HepG2 (cell line): ENCODE data around the gene JUND. TPM values are rescaled to one million over a fixed set of nuclear protein-coding genes. Genes with fewer than 3 reads are reported as not detected.

Source experiments
- BCL6 ChIP-seq: IDR thresholded peaks from 2 replicates; pipeline ENCODE4 v1.6.1; 2016; ENCODE audit warnings: missing genetic modification reagents, missing compliant biosample characterization
- BRD4 ChIP-seq: sonication (generic); formaldehyde crosslinking; IDR thresholded peaks from 2 replicates; pipeline ENCODE4 v1.4.0; 2020; ENCODE audit warnings: missing genetic modification reagents
- CBX5 ChIP-seq: sonication (generic); formaldehyde crosslinking; IDR thresholded peaks from 2 replicates; pipeline ENCODE4 v1.4.0; 2020; ENCODE audit warnings: missing genetic modification reagents, borderline replicate concordance
- CENPX ChIP-seq: sonication (generic); formaldehyde crosslinking; IDR thresholded peaks from 2 replicates; pipeline ENCODE4 v1.9.0; 2021; ENCODE audit warnings: mild to moderate bottlenecking, missing genetic modification reagents, moderate library complexity
- FLYWCH1 ChIP-seq: sonication (generic); formaldehyde crosslinking; IDR thresholded peaks from 2 replicates; pipeline ENCODE4 v1.8.1; 2023; ENCODE audit warnings: mild to moderate bottlenecking, missing genetic modification reagents
- FOXO4 ChIP-seq: sonication (generic); formaldehyde crosslinking; conservative IDR thresholded peaks from 2 replicates; pipeline ENCODE4 v1.8.1; 2023; ENCODE audit warnings: missing genetic modification reagents
- IRX3 ChIP-seq: sonication (generic); formaldehyde crosslinking; IDR thresholded peaks from 2 replicates; pipeline ENCODE4 v1.8.1; 2023; ENCODE audit warnings: mild to moderate bottlenecking, low read depth, missing genetic modification reagents, borderline replicate concordance
- MXD1 ChIP-seq: sonication (generic); formaldehyde crosslinking; IDR thresholded peaks from 2 replicates; pipeline ENCODE4 v1.4.0; 2020; ENCODE audit warnings: mild to moderate bottlenecking, missing genetic modification reagents
- PLSCR1 ChIP-seq: sonication (generic); formaldehyde crosslinking; IDR thresholded peaks from 2 replicates; pipeline ENCODE4 v1.5.0; 2020; ENCODE audit warnings: missing genetic modification reagents, mild to moderate bottlenecking, borderline replicate concordance
- SUZ12 ChIP-seq: fragments of 150-350 bp; IDR thresholded peaks from 2 replicates; pipeline ENCODE4 v1.6.1; 2014; ENCODE audit warnings: low read depth, low read length
- TBX2 ChIP-seq: sonication (generic); formaldehyde crosslinking; IDR thresholded peaks from 2 replicates; pipeline ENCODE4 v1.5.0; 2020; ENCODE audit warnings: missing genetic modification reagents, mild to moderate bottlenecking, borderline replicate concordance
- WIZ ChIP-seq: sonication (generic); formaldehyde crosslinking; IDR thresholded peaks from 2 replicates; pipeline ENCODE4 v1.5.1; 2020; ENCODE audit warnings: mild to moderate bottlenecking, missing genetic modification reagents
- ZBTB43 ChIP-seq: sonication (generic); formaldehyde crosslinking; conservative IDR thresholded peaks from 2 replicates; pipeline ENCODE4 v1.4.0; 2020; ENCODE audit warnings: missing genetic modification reagents
- ZEB1 ChIP-seq: IDR thresholded peaks from 2 replicates; pipeline ENCODE4 v1.6.1; 2012; ENCODE audit warnings: mild to moderate bottlenecking, low read depth, inconsistent platforms; ENCODE audit not compliant: insufficient replicate concordance
- ZFP37 ChIP-seq: sonication (generic); formaldehyde crosslinking; IDR thresholded peaks from 2 replicates; pipeline ENCODE4 v1.4.0; 2020; ENCODE audit warnings: missing genetic modification reagents, borderline replicate concordance
- ZNF20 ChIP-seq: sonication (generic); formaldehyde crosslinking; IDR thresholded peaks from 2 replicates; pipeline ENCODE4 v1.4.0; 2020; ENCODE audit warnings: mild to moderate bottlenecking, moderate library complexity, missing genetic modification reagents
- ZNF280D ChIP-seq: sonication (generic); formaldehyde crosslinking; IDR thresholded peaks from 2 replicates; pipeline ENCODE4 v1.5.1; 2020; ENCODE audit warnings: mild to moderate bottlenecking, missing genetic modification reagents
- ZNF619 ChIP-seq: sonication (generic); formaldehyde crosslinking; IDR thresholded peaks from 2 replicates; pipeline ENCODE4 v1.4.0; 2020; ENCODE audit warnings: mild to moderate bottlenecking, missing genetic modification reagents
- ZNF737 ChIP-seq: sonication (generic); formaldehyde crosslinking; IDR thresholded peaks from 2 replicates; pipeline ENCODE4 v1.5.0; 2020; ENCODE audit warnings: missing genetic modification reagents, mild to moderate bottlenecking, borderline replicate concordance
- ZNF780A ChIP-seq: sonication (generic); formaldehyde crosslinking; IDR thresholded peaks from 2 replicates; pipeline ENCODE4 v1.8.0; 2022; ENCODE audit warnings: mild to moderate bottlenecking, missing genetic modification reagents, moderate library complexity
- ZSCAN22 ChIP-seq: sonication (generic); formaldehyde crosslinking; IDR thresholded peaks from 2 replicates; pipeline ENCODE4 v1.4.0; 2020; ENCODE audit warnings: mild to moderate bottlenecking, missing genetic modification reagents
- polyA plus RNA-seq, 8 experiments: library from polyadenylated mRNA; depleted of rRNA in 3 of 8; stranded (reverse) in 7 of 8; unstranded in 1 of 8; fragments of >200 nt; fragmentation: Illumina TruSeq in 4 of 8; extraction: Trizol in 4 of 8; gene quantifications; 2 replicates each; pipeline versions ENCODE4 v1.2.1 to v1.2.3, GENCODE V29; 2011 to 2016; ENCODE audit warnings: low read depth in 4 of 8, missing spikeins in 1 of 8, mixed read lengths in 1 of 8; ENCODE audit not compliant: insufficient read depth in 1 of 8
- total RNA-seq, 5 experiments: library from RNA; depleted of rRNA; stranded (reverse); fragments of >200 nt; fragmentation: Illumina TruSeq; extraction: Trizol; gene quantifications; 2 replicates each; pipeline ENCODE4 v1.2.3, GENCODE V29; 2016; ENCODE audit warnings: low read depth in 1 of 5
- TF ChIP-seq, protein P1 (sequence below): sonication (generic); formaldehyde crosslinking; IDR thresholded peaks from 2 replicates; pipeline ENCODE4 v1.4.0; 2020; ENCODE audit warnings: missing genetic modification reagents

JUND gene
- total and polyA plus RNA-seq, 2 of the 13 experiments (the other 11 are each of a cell fraction or from before 2014, with no cell fraction given): 41.2 to 59.8 TPM

DNA sequence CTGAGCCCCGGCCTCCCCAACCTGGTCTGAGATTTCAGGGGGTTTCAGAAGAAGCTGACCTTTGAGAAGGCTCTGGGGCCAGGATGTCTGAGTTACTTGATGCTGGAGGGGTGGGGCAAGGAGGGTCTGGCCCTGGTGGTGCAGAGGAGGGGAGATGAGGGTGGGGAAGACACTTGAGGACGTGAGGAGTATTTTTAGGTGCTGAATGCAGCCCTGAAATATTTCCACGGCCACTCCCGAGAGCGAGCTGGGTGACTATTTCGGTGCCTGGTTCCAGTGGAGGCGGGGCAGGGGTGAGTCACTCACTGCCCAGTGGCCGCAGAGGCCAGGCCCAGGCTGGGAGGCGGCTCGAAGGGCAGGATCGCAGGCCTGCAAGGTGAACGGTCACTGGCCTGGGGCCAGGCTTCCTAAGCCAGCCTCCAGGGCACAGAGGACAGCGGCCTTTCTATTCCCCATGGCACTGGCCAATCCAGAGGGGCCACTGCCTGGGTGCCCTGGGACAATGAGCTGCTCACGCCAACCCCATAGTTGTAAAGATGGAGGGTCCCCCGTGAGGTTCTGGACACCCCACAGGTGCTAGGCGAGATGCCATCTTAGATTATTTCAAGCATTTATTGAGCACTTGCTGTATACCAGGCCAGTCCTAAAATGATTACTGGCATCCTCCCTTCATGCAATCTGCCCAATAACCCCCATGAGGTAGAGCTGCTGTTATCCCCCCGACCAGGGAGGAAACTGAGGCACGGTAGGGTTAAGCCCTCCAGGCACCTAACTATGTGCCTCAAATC is 19.7 kb upstream of the JUND start (continued):
- no peak for TF ChIP-seq IRX3 (CRISPR knock-in tag)
- TF ChIP-seq PLSCR1: no peak
- TF ChIP-seq WIZ: no peak
- no peak for TF ChIP-seq ZFP37 (CRISPR knock-in tag)
- TF ChIP-seq FLYWCH1 (CRISPR knock-in tag): no peak
- no peak for TF ChIP-seq ZNF619 (CRISPR knock-in tag)
- no peak; the same call in 1 of the 2 replicates for TF ChIP-seq CBX5
- TF ChIP-seq ZNF280D (CRISPR knock-in tag): no peak
- no peak for TF ChIP-seq ZEB1
- no peak for TF ChIP-seq CENPX (CRISPR knock-in tag)
- TF ChIP-seq ZNF780A (CRISPR knock-in tag): no peak
- no peak for TF ChIP-seq SUZ12
- TF ChIP-seq, protein P1, sequence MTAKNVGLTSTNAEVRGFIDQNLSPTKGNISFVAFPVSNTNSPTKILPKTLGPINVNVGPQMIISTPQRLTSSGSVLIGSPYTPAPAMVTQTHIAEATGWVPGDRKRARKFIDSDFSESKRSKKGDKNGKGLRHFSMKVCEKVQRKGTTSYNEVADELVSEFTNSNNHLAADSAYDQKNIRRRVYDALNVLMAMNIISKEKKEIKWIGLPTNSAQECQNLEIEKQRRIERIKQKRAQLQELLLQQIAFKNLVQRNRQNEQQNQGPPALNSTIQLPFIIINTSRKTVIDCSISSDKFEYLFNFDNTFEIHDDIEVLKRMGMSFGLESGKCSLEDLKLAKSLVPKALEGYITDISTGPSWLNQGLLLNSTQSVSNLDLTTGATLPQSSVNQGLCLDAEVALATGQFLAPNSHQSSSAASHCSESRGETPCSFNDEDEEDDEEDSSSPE (CRISPR knock-in tag): no peak
- TF ChIP-seq ZBTB43: no peak
- no peak for TF ChIP-seq ZNF20 (CRISPR knock-in tag)
- 0 out of 2 replicates have a peak, but pooled peaks have one; percentile 31 for TF ChIP-seq TBX2 (CRISPR knock-in tag)
- no peak for TF ChIP-seq FOXO4 (CRISPR knock-in tag)
- no peak for TF ChIP-seq MXD1
- TF ChIP-seq ZNF737 (CRISPR knock-in tag): no peak
- TF ChIP-seq BCL6 (CRISPR knock-in tag): no peak
- no peak for TF ChIP-seq BRD4 (CRISPR knock-in tag)
- no peak for TF ChIP-seq ZSCAN22
